ENCODE results near the gene SLC13A1. TPM values are rescaled to one million over a fixed set of nuclear protein-coding genes. Genes with fewer than 3 reads are reported as not detected.

The SLC13A1 gene
- total RNA-seq, 3 donors from 2014 or later: 0.63 to 2.1 (median 1.6) TPM

DNA sequence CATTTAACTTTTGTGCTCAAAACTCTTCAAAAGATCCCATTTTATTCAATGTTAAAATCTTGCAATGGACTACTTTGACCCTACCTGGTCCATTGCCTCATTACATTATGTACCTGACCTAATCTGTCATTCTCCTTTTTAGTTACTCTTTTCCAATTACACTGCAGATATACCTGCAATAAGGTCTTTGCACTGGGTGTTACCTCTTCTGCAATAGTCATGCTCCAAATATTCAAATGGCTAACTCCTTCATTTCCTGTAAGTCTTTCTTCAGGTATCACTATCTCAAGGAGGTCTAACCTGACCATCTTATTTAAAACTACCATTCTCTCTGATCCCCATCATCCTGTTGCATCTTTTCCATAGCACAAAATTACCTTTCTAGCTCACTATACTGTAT, 22.3 kb downstream of the SLC13A1 start:
- H3K9me3 ChIP-seq: no peaks in the 10 kb centered on the region
- H3K36me3 ChIP-seq (ENCODE audit: low read depth): no peaks in the 10 kb centered on the region
- no peak for TF ChIP-seq CTCF (IDR thresholded peaks at IDR 0.05)
- no peaks in the 10 kb centered on the region for H3K4me1 ChIP-seq (ENCODE audit: low read depth)
- H3K4me3 ChIP-seq: no peak overlapping the region
- DNase-seq: no peak
- intact Hi-C loops (cut with DNase I, micrococcal nuclease): no loop called here
- ATAC-seq: peak; percentile 42

GRCh38 chr7:123170333-123171246, 29.2 kb downstream of the SLC13A1 start:
- no peak for TF ChIP-seq CTCF (IDR thresholded peaks at IDR 0.05)
- Histone ChIP-seq H3K4me1 (ENCODE audit: low read depth) (no peaks in the 10 kb centered on the region), H3K4me3 (no peak overlapping the region), H3K36me3 (ENCODE audit: low read depth) (no peaks in the 10 kb centered on the region), H3K9me3 (no peaks in the 10 kb centered on the region)
- DNase-seq (peak in 1 of 3 donors; percentile 36), ATAC-seq (no peak)
- intact Hi-C loops (cut with DNase I, micrococcal nuclease): no loop called here

- ATAC-seq (no peak), DNase-seq (no peak)
- Histone ChIP-seq H3K36me3 (ENCODE audit: low read depth) (no peaks in the 10 kb centered on the region), H3K4me1 (ENCODE audit: low read depth) (no peaks in the 10 kb centered on the region), H3K9me3 (no peaks in the 10 kb centered on the region), H3K4me3 (no peak overlapping the region)
- TF ChIP-seq CTCF (IDR thresholded peaks at IDR 0.05): no peak
- intact Hi-C loops (cut with DNase I, micrococcal nuclease): no loop called here
Measured at GRCh38 chr7:123169065-123169464, 30.7 kb downstream of the SLC13A1 start.

DNA sequence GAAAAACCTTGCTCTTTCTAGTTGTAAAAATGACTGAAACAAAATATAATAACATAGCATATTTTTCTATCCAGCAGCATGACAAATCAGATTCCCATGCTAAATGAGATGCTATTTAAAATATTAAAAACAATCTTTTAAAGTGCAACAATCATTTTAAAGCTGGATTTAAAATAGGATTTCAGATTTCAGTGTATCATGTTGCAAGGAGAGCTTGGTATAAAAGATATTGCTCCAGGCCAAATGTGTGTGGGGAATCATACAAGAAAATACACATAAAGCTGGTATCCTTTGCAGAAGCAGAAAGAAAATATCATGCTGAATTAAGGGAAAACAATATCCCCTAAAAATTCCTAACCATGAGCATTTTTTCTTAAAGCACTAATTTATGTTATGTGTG, 42.2 kb downstream of the SLC13A1 start:
- no peaks in the 10 kb centered on the region for H3K36me3 ChIP-seq (ENCODE audit: low read depth)
- ATAC-seq (no peak), DNase-seq (no peak)
- no peak for TF ChIP-seq CTCF (IDR thresholded peaks at IDR 0.05)
- no peaks in the 10 kb centered on the region for H3K9me3 ChIP-seq
- intact Hi-C loops (cut with DNase I, micrococcal nuclease): loop anchor here in 1 of 2 donors (10.0 kb wide), 1 partner anchor 943 kb away; no protein-coding TSS in a partner anchor
- H3K4me3 ChIP-seq: no peak overlapping the region
- no peaks in the 10 kb centered on the region for H3K4me1 ChIP-seq (ENCODE audit: low read depth)

DNA sequence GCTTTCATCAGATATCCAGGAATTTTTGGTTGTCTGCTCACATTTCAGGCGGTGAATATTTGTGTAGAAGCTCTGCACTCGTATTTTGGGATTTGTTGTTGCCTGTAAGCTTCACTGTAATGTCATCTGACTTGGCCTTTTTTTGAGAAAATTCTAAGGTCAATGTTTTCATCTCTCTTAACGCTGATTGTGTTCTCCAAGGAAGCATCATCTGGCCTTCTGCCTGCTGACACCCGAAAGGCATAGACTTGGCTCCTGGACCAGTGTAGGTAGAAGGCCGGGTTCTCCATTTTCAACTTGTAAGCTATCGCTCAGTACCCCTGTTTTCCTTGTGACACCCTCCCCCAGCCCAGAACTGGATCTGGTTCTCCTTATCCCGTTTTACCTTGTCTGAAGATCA, 44.2 kb downstream of the SLC13A1 start:
- no peaks in the 10 kb centered on the region for H3K9me3 ChIP-seq
- intact Hi-C loops (cut with DNase I, micrococcal nuclease): loop anchor here in 1 of 2 donors (10.0 kb wide), 1 partner anchor 941 kb away; no protein-coding TSS in a partner anchor
- H3K36me3 ChIP-seq (ENCODE audit: low read depth): no peaks in the 10 kb centered on the region
- TF ChIP-seq CTCF (IDR thresholded peaks at IDR 0.05): no peak
- no peak for DNase-seq
- no peak overlapping the region for H3K4me3 ChIP-seq
- no peaks in the 10 kb centered on the region for H3K4me1 ChIP-seq (ENCODE audit: low read depth)
- no peak for ATAC-seq
